Upper lobe of left lung (tissue), 4 donors: ENCODE data around the gene GNAO1.

Experiments used
- EP300 ChIP-seq, 4 donors: sonication (generic); formaldehyde crosslinking; IDR thresholded peaks; one replicate each; pipeline ENCODE4 v1.5.1; 2017; ENCODE audit warnings: antibody characterized with exemption in 4 of 4, control low read depth in 2 of 4
- TF ChIP-seq, protein P1 (sequence below), 6 experiments: fragments of 450-650 bp in 4 of 6; fragments of 200-600 bp in 2 of 6; sonication (generic) in 2 of 6; IDR thresholded peaks; one replicate each; pipeline ENCODE4 v1.5.1; 2016 to 2019; ENCODE audit warnings: antibody characterized with exemption in 6 of 6

GRCh38 chr16:56191835-56192634 is 746 bp downstream of the GNAO1 start:
- TF ChIP-seq, protein P1, sequence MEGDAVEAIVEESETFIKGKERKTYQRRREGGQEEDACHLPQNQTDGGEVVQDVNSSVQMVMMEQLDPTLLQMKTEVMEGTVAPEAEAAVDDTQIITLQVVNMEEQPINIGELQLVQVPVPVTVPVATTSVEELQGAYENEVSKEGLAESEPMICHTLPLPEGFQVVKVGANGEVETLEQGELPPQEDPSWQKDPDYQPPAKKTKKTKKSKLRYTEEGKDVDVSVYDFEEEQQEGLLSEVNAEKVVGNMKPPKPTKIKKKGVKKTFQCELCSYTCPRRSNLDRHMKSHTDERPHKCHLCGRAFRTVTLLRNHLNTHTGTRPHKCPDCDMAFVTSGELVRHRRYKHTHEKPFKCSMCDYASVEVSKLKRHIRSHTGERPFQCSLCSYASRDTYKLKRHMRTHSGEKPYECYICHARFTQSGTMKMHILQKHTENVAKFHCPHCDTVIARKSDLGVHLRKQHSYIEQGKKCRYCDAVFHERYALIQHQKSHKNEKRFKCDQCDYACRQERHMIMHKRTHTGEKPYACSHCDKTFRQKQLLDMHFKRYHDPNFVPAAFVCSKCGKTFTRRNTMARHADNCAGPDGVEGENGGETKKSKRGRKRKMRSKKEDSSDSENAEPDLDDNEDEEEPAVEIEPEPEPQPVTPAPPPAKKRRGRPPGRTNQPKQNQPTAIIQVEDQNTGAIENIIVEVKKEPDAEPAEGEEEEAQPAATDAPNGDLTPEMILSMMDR (IDR thresholded peaks at IDR 0.05): no peak
- TF ChIP-seq EP300 (IDR thresholded peaks at IDR 0.05): no peak
